SU-DHL-6 (cell line): ENCODE results near the gene CDKL5.

ENCODE experiments used
- EZH2phosphoT487 ChIP-seq: fragments of 200-600 bp; sonication (generic), shearing (Covaris generic); conservative IDR thresholded peaks from 2 replicates; pipeline ENCODE4 v1.6.1; 2018; ENCODE audit warnings: mild to moderate bottlenecking, antibody characterized with exemption, low read length, moderate library complexity, mixed read lengths
- TF ChIP-seq, protein P1 (sequence below): fragments of 200-600 bp; sonication (generic); IDR thresholded peaks from one replicate; pipeline ENCODE4 v1.5.1; 2017; ENCODE audit warnings: antibody characterized with exemption, mild to moderate bottlenecking, low read length, moderate library complexity; ENCODE audit not compliant: insufficient read depth, poor library complexity, severe bottlenecking

DNA sequence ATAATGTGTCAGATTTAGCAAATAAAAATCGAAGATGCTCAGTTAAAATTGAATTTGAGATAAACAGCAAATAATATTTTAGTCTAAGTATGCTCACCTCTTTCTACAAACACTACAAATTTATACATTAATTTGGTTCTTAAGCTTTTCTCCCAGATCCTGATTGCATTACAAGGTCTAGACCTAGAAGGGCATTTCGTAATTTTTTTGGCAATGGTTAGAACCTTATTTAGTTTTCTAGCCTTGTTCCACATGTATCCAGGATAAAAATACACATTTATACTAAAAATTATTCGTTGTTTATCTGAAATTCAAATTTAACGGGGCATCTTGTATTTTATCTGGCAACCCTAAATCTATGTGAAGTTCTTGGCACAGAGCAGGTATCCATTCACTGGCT is 2.5 kb upstream of the CDKL5 start:
- TF ChIP-seq, protein P1, sequence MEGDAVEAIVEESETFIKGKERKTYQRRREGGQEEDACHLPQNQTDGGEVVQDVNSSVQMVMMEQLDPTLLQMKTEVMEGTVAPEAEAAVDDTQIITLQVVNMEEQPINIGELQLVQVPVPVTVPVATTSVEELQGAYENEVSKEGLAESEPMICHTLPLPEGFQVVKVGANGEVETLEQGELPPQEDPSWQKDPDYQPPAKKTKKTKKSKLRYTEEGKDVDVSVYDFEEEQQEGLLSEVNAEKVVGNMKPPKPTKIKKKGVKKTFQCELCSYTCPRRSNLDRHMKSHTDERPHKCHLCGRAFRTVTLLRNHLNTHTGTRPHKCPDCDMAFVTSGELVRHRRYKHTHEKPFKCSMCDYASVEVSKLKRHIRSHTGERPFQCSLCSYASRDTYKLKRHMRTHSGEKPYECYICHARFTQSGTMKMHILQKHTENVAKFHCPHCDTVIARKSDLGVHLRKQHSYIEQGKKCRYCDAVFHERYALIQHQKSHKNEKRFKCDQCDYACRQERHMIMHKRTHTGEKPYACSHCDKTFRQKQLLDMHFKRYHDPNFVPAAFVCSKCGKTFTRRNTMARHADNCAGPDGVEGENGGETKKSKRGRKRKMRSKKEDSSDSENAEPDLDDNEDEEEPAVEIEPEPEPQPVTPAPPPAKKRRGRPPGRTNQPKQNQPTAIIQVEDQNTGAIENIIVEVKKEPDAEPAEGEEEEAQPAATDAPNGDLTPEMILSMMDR = no peak
- no peak for TF ChIP-seq EZH2phosphoT487
